ENCODE data around the gene CNIH4. TPM values are rescaled to one million over a fixed set of nuclear protein-coding genes. Genes with fewer than 3 reads are reported as not detected.
A peak's percentile ranks its signal among the peaks of the same experiment; 100 is the strongest.
"Not testable (repeated sequence)": the region's sequence is repeated elsewhere in the genome, so short reads cannot be mapped to it uniquely, and the experiment has no call there.

The CNIH4 gene
- polyA plus RNA-seq, 2 of the 4 experiments (the other 2 are of a cell fraction), result 102 to 104 TPM

- ChIA-PET CTCF (interaction anchor here (1.2 kb wide), 1 partner anchor 28 kb away, joined by 4 read pairs; no protein-coding TSS in a partner anchor), POLR2A (interaction anchor here (1.1 kb wide), 1 partner anchor 11 kb away, joined by 3 read pairs; the partner anchor contains the start of gene NVL)
- not testable (repeated sequence) for H3K4me1 ChIP-seq, FAIRE-seq
- DNase-seq (ENCODE audit: low read depth in 1 of 2, low spot score in 1 of 2) (peak in 1 of 2 experiments; percentile 21), ATAC-seq (peak; percentile 88 to 97)
- WGBS (ENCODE audit: missing lambda C conversion rate), result 5% methylated on average over 27 of the region's 36 CpGs
- Histone ChIP-seq H3K9me3 (peaks cover 32% of the 10 kb centered on the region), H3K4me2 (peak overlapping the region; percentile 89), H3K27ac (peak overlapping the region; percentile 80 to 97), H3K4me3 (peak overlapping the region; percentile 61)
- TF ChIP-seq POLR2A (IDR thresholded peaks at IDR 0.05; ENCODE audit: low read length) (peak; percentile 27), MAX (IDR thresholded peaks at IDR 0.05) (peak; percentile 50; the same call in 1 of the 2 replicates)
These were observed 16.0 kb upstream of the CNIH4 start for GRCh38 chr1:224340453-224341384.

- ATAC-seq (no peak), DNase-seq (ENCODE audit: low read depth in 1 of 2, low spot score in 1 of 2) (peak in 1 of 2 experiments; percentile 34), FAIRE-seq (no peak)
- Histone ChIP-seq H3K4me2 (no peak overlapping the region), H3K27ac (no peak overlapping the region), H3K4me1 (peaks cover 7% of the 10 kb centered on the region), H3K9me3 (peaks cover 32% of the 10 kb centered on the region), H3K4me3 (no peak overlapping the region)
- POLR2A ChIA-PET, result no interaction called here
- 4% methylated on average over 3 of the region's 3 CpGs for WGBS (ENCODE audit: missing lambda C conversion rate)
- CTCF ChIA-PET, result interaction anchor here (0.9 to 2.6 kb wide), 2 partner anchors 9 to 113 kb away, joined by 3 to 15 read pairs; no protein-coding TSS in a partner anchor
- TF ChIP-seq E2F6 (IDR thresholded peaks at IDR 0.05; ENCODE audit: borderline replicate concordance, low read depth) (no peak), KDM1A (IDR thresholded peaks at IDR 0.05; ENCODE audit: low read depth) (0 out of 2 replicates have a peak, but pooled peaks have one; percentile 43), POLR2AphosphoS2 (conservative IDR thresholded peaks at IDR 0.05; ENCODE audit: low read length) (no peak), FOXS1 (CRISPR knock-in tag; IDR thresholded peaks at IDR 0.05) (peak; percentile 100), NFE2L2 (conservative IDR thresholded peaks at IDR 0.05; ENCODE audit: low read length) (no peak), JUNB (IDR thresholded peaks at IDR 0.05) (no peak), RFX5 (IDR thresholded peaks at IDR 0.05) (no peak)
These were observed 13.0 kb upstream of the CNIH4 start for GRCh38 chr1:224343679-224344078.

GRCh38 chr1:224348137-224348536 is 8.5 kb upstream of the CNIH4 start:
- no peaks in the 10 kb centered on the region for H3K4me1 ChIP-seq
- no peak for ATAC-seq
- peaks cover 22% of the 10 kb centered on the region for H3K9me3 ChIP-seq
- WGBS (ENCODE audit: missing lambda C conversion rate), result 83% methylated on average over 2 of the region's 2 CpGs
- no peak for DNase-seq (ENCODE audit: low read depth in 1 of 2, low spot score in 1 of 2)
- CTCF ChIA-PET, result no interaction called here
- POLR2A ChIA-PET, result no interaction called here
- H3K4me2 ChIP-seq, result no peak overlapping the region
- H3K4me3 ChIP-seq, result no peak overlapping the region
- FAIRE-seq, result no peak
- TF ChIP-seq BCL3 (IDR thresholded peaks at IDR 0.05), result no peak
- peak; percentile 93 for TF ChIP-seq MAFK (IDR thresholded peaks at IDR 0.05; ENCODE audit: partially characterized antibody)
- H3K27ac ChIP-seq, result no peak overlapping the region

GRCh38 chr1:224349716-224350115 is 7.0 kb upstream of the CNIH4 start:
- H3K4me1 ChIP-seq; H3K27ac ChIP-seq; DNase-seq (ENCODE audit: low read depth in 1 of 2, low spot score in 1 of 2); ATAC-seq; CTCF ChIA-PET; H3K9me3 ChIP-seq; H3K4me3 ChIP-seq; H3K4me2 ChIP-seq; POLR2A ChIA-PET; FAIRE-seq: not testable (repeated sequence)
- WGBS (ENCODE audit: missing lambda C conversion rate), result 83% methylated on average over 16 of the region's 30 CpGs

GRCh38 chr1:224352436-224353085 is 4.1 kb upstream of the CNIH4 start:
- H3K27ac ChIP-seq; H3K4me1 ChIP-seq; H3K4me2 ChIP-seq; DNase-seq (ENCODE audit: low read depth in 1 of 2, low spot score in 1 of 2); POLR2A ChIA-PET; FAIRE-seq; H3K9me3 ChIP-seq; H3K4me3 ChIP-seq; ATAC-seq: not testable (repeated sequence)
- CTCF ChIA-PET, result interaction anchor here (1.0 kb wide), 1 partner anchor 17 kb away, joined by 3 read pairs; no protein-coding TSS in a partner anchor
- 91% methylated on average over 46 of the region's 49 CpGs for WGBS (ENCODE audit: missing lambda C conversion rate)
